Measurements from ENCODE around the gene SH2D1B. TPM values are rescaled to one million over a fixed set of nuclear protein-coding genes. Genes with fewer than 3 reads are reported as not detected.
A peak's percentile ranks its signal among the peaks of the same experiment; 100 is the strongest.
"Not testable (repeated sequence)": the region's sequence is repeated elsewhere in the genome, so short reads cannot be mapped to it uniquely, and the experiment has no call there.

SH2D1B gene
- total RNA-seq, 1 donor from 2014 or later: 3.4 TPM

- ATAC-seq: no peak
Observed at GRCh38 chr1:162360237-162360873, 51.6 kb downstream of the SH2D1B start.

GRCh38 chr1:162359523-162360236, 52.3 kb downstream of the SH2D1B start:
- no peak for ATAC-seq

GRCh38 chr1:162358928-162359327, 53.0 kb downstream of the SH2D1B start:
- ATAC-seq: no peak

GRCh38 chr1:162357681-162358266, 54.2 kb downstream of the SH2D1B start:
- peak; percentile 69 for ATAC-seq

- no peak for ATAC-seq
Observed at GRCh38 chr1:162353702-162354101, 58.2 kb downstream of the SH2D1B start.

- no peak for ATAC-seq
Observed at GRCh38 chr1:162353078-162353477, 58.9 kb downstream of the SH2D1B start.

GRCh38 chr1:162351874-162352273, 60.1 kb downstream of the SH2D1B start:
- ATAC-seq: not testable (repeated sequence)

- ATAC-seq: no peak
Observed at GRCh38 chr1:162351246-162351842, 60.6 kb downstream of the SH2D1B start.

GRCh38 chr1:162349635-162350330, 62.2 kb downstream of the SH2D1B start:
- peak; percentile 64 for ATAC-seq

- ATAC-seq: no peak
Observed at GRCh38 chr1:162347281-162347680, 64.7 kb downstream of the SH2D1B start.

Other genes starting within 250 kb of the SH2D1B start
- not detected for gene SPATA46, start 35.3 kb downstream of the SH2D1B start, total RNA-seq
- 4.8 TPM for gene C1orf226, start 30.4 kb downstream of the SH2D1B start, total RNA-seq
- 27.3 TPM for gene UHMK1, start 85.7 kb upstream of the SH2D1B start, total RNA-seq
- gene UAP1, start 149.6 kb upstream of the SH2D1B start, total RNA-seq: 40.5 TPM
- 2.9 TPM for gene DDR2, start 220.3 kb upstream of the SH2D1B start, total RNA-seq